ENCODE results near the gene PLEKHA7.
"Not testable (repeated sequence)": the region's sequence is repeated elsewhere in the genome, so short reads cannot be mapped to it uniquely, and the experiment has no call there.

PLEKHA7 gene

GRCh38 chr11:16887887-16888286 is 126.3 kb downstream of the PLEKHA7 start:
- not testable (repeated sequence) for DNase-seq

DNA sequence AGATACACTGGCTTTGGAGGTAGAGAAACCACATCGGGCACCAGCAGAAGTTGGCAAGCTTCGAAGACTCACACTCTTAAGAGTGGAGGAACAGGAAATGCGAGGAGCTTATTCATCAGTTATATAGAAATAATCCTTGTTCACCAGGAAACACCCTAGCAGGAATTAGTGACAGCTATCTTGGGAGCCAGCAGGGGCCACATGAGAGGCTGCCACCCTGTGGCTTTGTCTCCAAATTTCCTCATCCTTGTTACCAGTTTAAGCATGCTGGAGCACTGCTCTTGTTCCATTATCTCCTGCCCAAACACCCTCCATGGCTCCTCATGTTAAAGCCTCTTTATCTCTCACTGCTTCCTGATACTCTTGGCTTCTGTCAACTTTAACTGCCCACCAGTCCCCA is 131.0 kb downstream of the PLEKHA7 start:
- peak in 3 of 51 donors; percentile 7 to 44 (median 17) for DNase-seq

GRCh38 chr11:16881766-16882165 is 132.4 kb downstream of the PLEKHA7 start:
- no peak for DNase-seq

- peak in 29 of 51 donors; percentile 5 to 66 (median 35) for DNase-seq
These were observed 133.0 kb downstream of the PLEKHA7 start for GRCh38 chr11:16881074-16881709.

DNA sequence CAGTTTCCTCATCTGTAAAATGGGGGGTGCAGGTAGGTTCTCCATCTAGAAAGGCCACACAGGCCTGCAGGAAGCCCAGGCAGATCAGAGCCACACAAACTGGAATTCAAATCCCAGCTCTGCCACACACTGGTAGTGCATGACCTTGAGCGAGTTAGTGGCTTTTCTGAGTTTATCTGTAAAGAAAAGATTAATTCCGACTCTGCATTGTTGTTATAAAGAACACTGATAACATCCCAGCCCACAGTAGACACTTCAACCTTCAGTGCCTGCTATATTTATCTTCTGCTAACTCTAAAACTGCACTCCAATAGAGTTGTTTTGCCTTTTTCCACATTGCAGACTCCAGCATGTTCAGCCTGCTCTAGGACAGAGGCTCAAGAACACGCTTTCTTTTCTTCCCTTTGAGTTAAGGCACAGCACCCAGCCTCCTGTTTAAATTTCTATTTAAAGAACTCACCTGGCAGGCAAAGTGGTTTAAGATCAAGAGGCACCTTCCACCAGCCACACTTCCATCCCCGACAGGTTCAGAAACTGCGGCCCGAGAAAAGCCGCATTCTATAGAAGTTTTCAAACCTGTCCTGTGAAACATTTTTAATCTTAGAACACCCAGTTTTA is 133.9 kb downstream of the PLEKHA7 start:
- no peak for DNase-seq

- DNase-seq, result no peak
These were observed 134.5 kb downstream of the PLEKHA7 start for GRCh38 chr11:16879690-16880089.

GRCh38 chr11:16876837-16877236 is 137.4 kb downstream of the PLEKHA7 start:
- DNase-seq, result no peak

DNA sequence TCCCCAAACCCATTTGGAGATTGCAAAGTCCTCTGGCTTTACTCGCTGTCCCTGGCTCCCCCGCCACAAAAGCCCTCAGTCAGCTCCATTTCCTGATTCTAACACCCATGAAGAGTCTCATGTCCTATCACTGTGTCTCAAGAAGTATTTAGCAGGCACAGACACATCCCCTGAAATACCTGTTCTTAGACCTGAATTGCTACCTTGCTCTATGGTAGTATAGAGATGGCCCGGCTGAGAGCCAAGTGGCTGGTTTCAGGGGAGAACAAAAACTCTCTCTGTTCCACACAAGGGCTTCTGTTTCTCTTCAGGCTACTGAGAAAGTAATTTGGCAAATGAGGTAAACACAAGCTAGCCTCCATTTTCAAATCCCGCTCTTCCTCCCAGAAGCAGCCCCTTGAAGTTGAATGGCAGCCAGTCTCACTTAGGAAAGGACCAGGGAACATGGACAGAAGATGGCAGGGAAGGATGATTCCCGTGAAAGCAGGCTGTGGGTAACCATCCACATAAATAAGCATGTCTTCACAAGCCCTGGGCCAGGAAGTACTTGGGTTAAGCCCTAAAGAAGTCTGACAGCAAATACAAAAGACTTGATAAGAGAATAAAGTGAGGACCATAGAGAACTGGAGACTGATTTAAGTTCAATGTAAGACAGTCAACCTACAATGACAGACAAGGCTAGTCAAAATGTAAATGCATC is 138.0 kb downstream of the PLEKHA7 start:
- DNase-seq, result no peak

DNA sequence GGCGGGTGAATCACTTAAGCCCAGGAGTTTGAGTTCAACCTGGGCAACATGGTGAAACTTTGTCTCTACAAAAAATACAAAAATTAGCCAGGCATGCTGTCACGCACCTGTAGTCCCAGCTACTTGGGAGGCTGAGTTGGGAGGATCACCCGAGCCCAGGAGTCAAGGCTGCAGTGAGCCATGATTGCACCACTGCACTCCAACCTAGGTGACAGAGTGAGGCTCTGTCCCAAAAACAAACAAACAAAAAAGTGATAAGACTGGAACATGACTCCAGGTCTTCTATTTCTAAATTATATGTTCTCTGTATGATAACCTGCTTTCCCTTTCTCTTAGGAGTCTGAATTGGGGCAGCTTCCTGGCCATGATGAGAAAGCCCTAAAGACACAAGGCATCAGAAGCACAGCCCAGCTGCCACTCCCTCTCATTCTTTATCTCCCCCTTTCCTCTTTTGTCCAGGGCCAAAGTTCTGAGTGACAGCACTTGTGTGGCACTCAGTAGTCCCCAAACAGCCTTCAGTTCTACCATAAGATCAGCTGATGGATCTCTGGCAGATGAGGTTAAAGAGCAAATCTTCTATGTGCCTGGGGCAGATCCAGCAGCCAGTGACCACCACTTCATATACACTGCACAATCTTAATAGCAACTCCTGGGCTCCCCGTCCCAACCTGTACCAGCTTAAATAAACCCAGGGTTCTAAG is 139.8 kb downstream of the PLEKHA7 start:
- no peak for DNase-seq

DNA sequence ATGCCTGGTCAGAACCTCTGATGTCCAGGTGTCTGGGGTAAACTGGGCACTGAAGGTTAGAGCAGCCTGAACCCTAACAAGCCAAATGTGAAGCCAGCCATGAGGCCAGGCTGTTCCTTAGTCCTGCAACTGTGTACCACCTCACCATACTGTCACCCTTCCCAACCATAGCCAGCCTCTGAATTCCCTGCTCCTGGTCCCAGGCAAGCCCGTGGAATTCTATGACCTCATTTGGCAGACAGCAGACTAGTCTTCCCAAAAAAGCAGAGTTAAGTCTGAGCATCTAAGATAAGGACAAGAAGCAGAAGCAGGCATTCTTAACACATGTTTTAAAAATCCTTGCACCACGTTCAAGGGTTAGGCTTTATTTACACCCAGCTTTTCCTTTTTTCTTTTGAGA is 140.9 kb downstream of the PLEKHA7 start:
- DNase-seq, result no peak

DNA sequence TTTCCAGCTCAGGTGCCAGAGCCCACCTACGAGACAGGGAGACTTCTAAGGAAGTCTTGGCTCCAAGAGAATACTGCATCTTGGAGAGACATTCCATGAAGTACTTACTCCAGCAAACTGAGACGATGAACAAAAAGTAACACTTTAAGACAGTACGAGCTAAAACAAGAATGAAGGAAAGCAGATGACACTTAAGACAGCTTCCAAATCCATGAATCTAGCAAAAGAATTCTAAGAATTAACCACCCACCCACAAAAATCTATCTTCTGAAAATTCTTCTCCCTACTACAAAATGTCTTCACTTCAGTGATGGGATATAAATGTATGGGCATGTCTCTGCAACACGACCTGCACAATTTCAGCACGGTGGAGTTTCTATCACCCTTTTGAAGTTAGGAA is 142.8 kb downstream of the PLEKHA7 start:
- no peak for DNase-seq

DNA sequence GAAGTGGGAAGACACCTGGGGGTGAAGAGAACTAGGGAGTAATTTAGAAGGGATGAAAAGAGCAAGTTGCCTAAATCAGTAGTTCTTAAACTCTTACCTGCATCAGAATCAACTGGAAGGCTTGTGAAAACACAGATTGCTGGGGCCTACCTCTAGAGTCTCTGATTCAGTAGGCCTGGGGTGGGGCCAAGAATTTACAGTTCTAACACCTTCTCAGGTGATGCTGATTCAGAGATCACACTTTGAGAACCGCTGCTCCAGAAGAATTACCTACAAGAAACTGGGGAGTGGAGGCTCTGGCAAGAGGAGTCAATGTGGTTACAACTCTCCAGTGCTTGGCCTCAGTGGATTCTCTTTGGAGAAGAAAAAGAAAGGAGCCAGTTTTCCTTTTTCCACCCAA is 147.1 kb downstream of the PLEKHA7 start:
- no peak for DNase-seq

GRCh38 chr11:16864428-16864827 is 149.8 kb downstream of the PLEKHA7 start:
- DNase-seq, result not testable (repeated sequence)

- DNase-seq, result peak in 2 of 51 donors; percentile 8 to 11
These were observed 150.8 kb downstream of the PLEKHA7 start for GRCh38 chr11:16863389-16863788.

GRCh38 chr11:16862726-16863125 is 151.5 kb downstream of the PLEKHA7 start:
- DNase-seq, result peak in 4 of 51 donors; percentile 15 to 39 (median 33)

GRCh38 chr11:16861862-16862261 is 152.4 kb downstream of the PLEKHA7 start:
- peak in 2 of 51 donors; percentile 23 to 26 for DNase-seq

- DNase-seq, result no peak
These were observed 153.6 kb downstream of the PLEKHA7 start for GRCh38 chr11:16860617-16861016.

- DNase-seq, result no peak
These were observed 154.6 kb downstream of the PLEKHA7 start for GRCh38 chr11:16859651-16860050.

GRCh38 chr11:16857186-16857585 is 157.0 kb downstream of the PLEKHA7 start:
- DNase-seq, result no peak

- DNase-seq, result no peak
These were observed 158.2 kb downstream of the PLEKHA7 start for GRCh38 chr11:16856022-16856471.

- no peak for DNase-seq
These were observed 159.2 kb downstream of the PLEKHA7 start for GRCh38 chr11:16854979-16855378.

DNA sequence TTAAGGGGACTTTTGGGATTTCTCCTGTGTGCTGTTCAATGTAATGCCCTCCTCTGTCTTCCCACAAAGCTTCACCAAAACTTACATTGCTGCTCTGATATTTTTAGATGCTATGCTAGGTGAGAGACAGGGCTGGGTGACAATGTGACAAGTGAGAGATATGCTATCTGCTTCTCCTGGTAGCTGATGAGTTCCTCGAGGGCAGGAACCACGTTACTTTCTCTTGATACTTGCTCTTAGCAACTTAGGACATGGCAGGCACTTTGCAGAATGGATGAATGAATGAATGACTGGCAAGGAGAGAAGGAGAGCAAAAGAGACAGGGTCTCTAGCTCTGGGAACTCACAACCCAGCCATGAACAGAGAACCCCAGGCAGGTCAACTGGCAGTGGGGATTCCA is 160.4 kb downstream of the PLEKHA7 start:
- DNase-seq, result no peak

Measured in hypothalamus (tissue), 51 donors.